Measurements from ENCODE around the gene INKA1. TPM values are rescaled to one million over a fixed set of nuclear protein-coding genes. Genes with fewer than 3 reads are reported as not detected.

Gene INKA1
- polyA plus RNA-seq, 1 donor (not counting 4 experiments of a cell fraction or from before 2014, with no cell fraction given), result 10.1 TPM

GRCh38 chr3:49794926-49795905 is 7.8 kb upstream of the INKA1 start:
- FAIRE-seq (no peak), DNase-seq (ENCODE audit: low read depth, low spot score) (no peak)
- no peak overlapping the region for H3K9ac ChIP-seq (ENCODE audit: control insufficient read depth, extremely low read depth, insufficient read depth, low read length)
- H3K79me2 ChIP-seq (ENCODE audit: control insufficient read depth, insufficient read depth, low read length), result no peaks in the 10 kb centered on the region
- no peak overlapping the region for H3K4me3 ChIP-seq (ENCODE audit: control insufficient read depth in 2 of 3, extremely low read depth in 1 of 3, insufficient read depth in 2 of 3, low read depth in 1 of 3, low read length in 3 of 3)
- no peaks in the 10 kb centered on the region for H3K9me1 ChIP-seq (ENCODE audit: control insufficient read depth, extremely low read depth, insufficient read depth, low read length)
- H3K27ac ChIP-seq (ENCODE audit: control insufficient read depth, insufficient read depth, low read length), result no peak overlapping the region
- no peak overlapping the region for H3K4me2 ChIP-seq (ENCODE audit: control insufficient read depth, extremely low read depth, insufficient read depth, low read depth, low read length)
- TF ChIP-seq EZH2 (IDR thresholded peaks at IDR 0.05; ENCODE audit: low read length), result no peak
- no peak for TF ChIP-seq CTCF (optimal IDR thresholded peaks at IDR 0.05 in 1 of 3, IDR thresholded peaks at IDR 0.05 in 1 of 3, conservative IDR thresholded peaks at IDR 0.05 in 1 of 3; ENCODE audit: extremely low read depth in 1 of 3, insufficient read depth in 2 of 3, low read length in 3 of 3)
- peaks cover 7% of the 10 kb centered on the region for H3K4me1 ChIP-seq (ENCODE audit: control insufficient read depth, extremely low read depth, insufficient read depth, low read length)
- H4K20me1 ChIP-seq (ENCODE audit: control insufficient read depth, extremely low read depth, insufficient read depth, low read length), result no peaks in the 10 kb centered on the region
- H3K9me3 ChIP-seq (ENCODE audit: control insufficient read depth, low read depth, low read length), result no peaks in the 10 kb centered on the region
- H3K36me3 ChIP-seq (ENCODE audit: control insufficient read depth in 2 of 2, extremely low read depth in 1 of 2, insufficient read depth in 2 of 2, low read length in 2 of 2), result no peaks in the 10 kb centered on the region
- dilution Hi-C loops (cut with MboI; ENCODE audit: extremely low pct_ligation_motif_present, low sequenced_read_pairs), result no loop called here
- H2AFZ ChIP-seq (ENCODE audit: control insufficient read depth, low read length), result no peak overlapping the region
- peaks cover 5% of the 10 kb centered on the region for H3K27me3 ChIP-seq (ENCODE audit: control insufficient read depth, extremely low read depth, insufficient read depth, low read length)

GRCh38 chr3:49799105-49799504 is 4.0 kb upstream of the INKA1 start:
- H3K79me2 ChIP-seq (ENCODE audit: control insufficient read depth, insufficient read depth, low read length), result peaks cover 3% of the 10 kb centered on the region
- no peaks in the 10 kb centered on the region for H3K36me3 ChIP-seq (ENCODE audit: control insufficient read depth in 2 of 2, extremely low read depth in 1 of 2, insufficient read depth in 2 of 2, low read length in 2 of 2)
- dilution Hi-C loops (cut with MboI; ENCODE audit: extremely low pct_ligation_motif_present, low sequenced_read_pairs), result no loop called here
- no peak overlapping the region for H2AFZ ChIP-seq (ENCODE audit: control insufficient read depth, low read length)
- H3K27me3 ChIP-seq (ENCODE audit: control insufficient read depth, extremely low read depth, insufficient read depth, low read length), result no peaks in the 10 kb centered on the region
- FAIRE-seq (no peak), DNase-seq (ENCODE audit: low read depth, low spot score) (no peak)
- peaks cover 3% of the 10 kb centered on the region for H4K20me1 ChIP-seq (ENCODE audit: control insufficient read depth, extremely low read depth, insufficient read depth, low read length)
- no peaks in the 10 kb centered on the region for H3K9me3 ChIP-seq (ENCODE audit: control insufficient read depth, low read depth, low read length)
- peaks cover 12% of the 10 kb centered on the region for H3K4me1 ChIP-seq (ENCODE audit: control insufficient read depth, extremely low read depth, insufficient read depth, low read length)
- no peak for TF ChIP-seq EZH2 (IDR thresholded peaks at IDR 0.05; ENCODE audit: low read length)
- no peak for TF ChIP-seq CTCF (optimal IDR thresholded peaks at IDR 0.05 in 1 of 3, IDR thresholded peaks at IDR 0.05 in 1 of 3, conservative IDR thresholded peaks at IDR 0.05 in 1 of 3; ENCODE audit: extremely low read depth in 1 of 3, insufficient read depth in 2 of 3, low read length in 3 of 3)
- no peak overlapping the region for H3K27ac ChIP-seq (ENCODE audit: control insufficient read depth, insufficient read depth, low read length)
- H3K9me1 ChIP-seq (ENCODE audit: control insufficient read depth, extremely low read depth, insufficient read depth, low read length), result no peaks in the 10 kb centered on the region
- H3K4me3 ChIP-seq (ENCODE audit: control insufficient read depth in 2 of 3, extremely low read depth in 1 of 3, insufficient read depth in 2 of 3, low read depth in 1 of 3, low read length in 3 of 3), result no peak overlapping the region
- no peak overlapping the region for H3K4me2 ChIP-seq (ENCODE audit: control insufficient read depth, extremely low read depth, insufficient read depth, low read depth, low read length)
- H3K9ac ChIP-seq (ENCODE audit: control insufficient read depth, extremely low read depth, insufficient read depth, low read length), result no peak overlapping the region
